Measurements from ENCODE around the gene BTN2A1.
"Not testable (repeated sequence)": the region's sequence is repeated elsewhere in the genome, so short reads cannot be mapped to it uniquely, and the experiment has no call there.

Gene BTN2A1

GRCh38 chr6:26457806-26458688 is at the start of gene BTN2A1:
TSS of gene BTN2A1 (plus strand) at chr6:26457955. CDS start at chr6:26458637, 682 bp downstream.
- DNase-seq (ENCODE audit: low read depth, low spot score), result peak; percentile 96

DNA sequence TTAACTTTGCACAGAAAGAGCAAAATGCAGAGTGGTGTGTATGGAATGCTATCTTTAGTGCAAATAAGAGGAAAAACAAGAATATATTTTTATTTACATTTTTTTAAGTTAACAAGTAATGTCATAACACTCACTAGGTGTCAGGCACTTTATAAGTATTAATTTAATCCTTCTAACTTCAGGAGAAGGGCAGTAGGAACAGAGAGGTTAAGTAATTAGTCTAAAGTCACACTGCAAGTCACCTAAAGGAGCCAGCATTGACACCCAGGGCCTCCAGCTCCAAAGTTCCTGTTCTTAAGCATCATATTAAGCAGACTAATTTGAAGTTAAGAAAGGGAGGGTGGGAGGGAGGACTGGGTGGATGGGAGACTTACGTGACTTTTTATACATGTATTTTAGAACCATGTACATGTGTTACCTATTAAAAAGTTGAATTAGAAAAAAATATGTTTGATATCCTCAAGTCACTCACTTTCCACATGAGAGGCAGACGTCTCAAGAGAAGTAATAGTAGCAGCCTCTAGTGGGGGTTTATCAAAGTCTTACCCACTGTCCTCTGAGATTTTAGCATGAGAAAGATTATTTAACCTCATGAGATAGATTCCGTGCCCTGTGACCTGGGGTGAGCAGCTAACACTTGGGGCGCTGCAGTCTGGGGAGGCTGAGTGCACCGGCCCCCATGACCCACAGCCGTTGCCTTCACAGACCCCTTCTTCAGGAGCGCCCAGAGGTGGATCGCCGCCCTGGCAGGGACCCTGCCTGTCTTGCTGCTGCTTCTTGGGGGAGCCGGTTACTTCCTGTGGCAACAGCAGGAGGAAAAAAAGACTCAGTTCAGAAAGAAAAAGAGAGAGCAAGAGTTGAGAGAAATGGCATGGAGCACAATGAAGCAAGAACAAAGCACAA is 48.7 kb upstream of the BTN2A1 start:
- no peak for DNase-seq (ENCODE audit: low read depth, low spot score)

DNA sequence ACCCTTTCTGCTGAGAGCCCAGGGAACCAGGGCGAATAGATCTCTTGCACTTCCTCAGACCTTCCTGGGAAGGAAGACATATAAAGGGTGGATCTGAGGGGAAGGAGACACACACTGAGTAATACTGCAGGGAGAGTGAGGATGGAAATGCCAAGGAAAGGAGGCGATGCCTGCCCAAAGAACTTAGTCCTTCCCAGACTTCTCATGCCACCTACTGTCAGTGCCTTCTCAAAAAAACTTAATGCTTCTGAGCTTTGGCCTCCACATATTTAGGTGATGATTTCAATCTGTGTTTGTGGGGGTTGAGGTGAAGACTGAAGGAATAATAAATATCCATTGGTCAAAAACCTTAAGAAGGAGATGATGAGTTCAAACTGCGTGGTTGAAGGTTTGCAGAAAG is 46.0 kb upstream of the BTN2A1 start:
- no peak for DNase-seq (ENCODE audit: low read depth, low spot score)

- no peak for DNase-seq (ENCODE audit: low read depth, low spot score)
Measured at GRCh38 chr6:26412228-26412627, 45.5 kb upstream of the BTN2A1 start.

GRCh38 chr6:26412954-26413353 is 44.8 kb upstream of the BTN2A1 start:
- DNase-seq (ENCODE audit: low read depth, low spot score), result no peak

DNA sequence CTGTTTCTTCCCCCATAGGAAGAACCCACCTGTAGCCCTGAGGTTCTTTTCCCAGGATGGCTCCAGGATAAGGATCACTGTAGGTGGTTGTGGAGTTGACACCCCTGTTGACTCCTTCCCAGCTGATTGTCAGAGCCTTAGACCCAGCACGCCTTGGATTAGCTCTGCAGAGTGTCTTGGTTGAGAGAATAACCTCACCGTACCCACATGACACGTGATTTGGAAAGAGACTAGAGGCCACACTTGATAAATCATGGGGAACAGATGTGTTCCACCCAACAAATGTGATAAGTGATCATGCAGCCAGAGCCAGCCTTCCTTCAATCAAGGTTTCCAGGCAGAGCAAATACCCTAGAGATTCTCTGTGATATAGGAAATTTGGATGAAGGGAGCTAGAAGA is 43.5 kb upstream of the BTN2A1 start:
- no peak for DNase-seq (ENCODE audit: low read depth, low spot score)

DNA sequence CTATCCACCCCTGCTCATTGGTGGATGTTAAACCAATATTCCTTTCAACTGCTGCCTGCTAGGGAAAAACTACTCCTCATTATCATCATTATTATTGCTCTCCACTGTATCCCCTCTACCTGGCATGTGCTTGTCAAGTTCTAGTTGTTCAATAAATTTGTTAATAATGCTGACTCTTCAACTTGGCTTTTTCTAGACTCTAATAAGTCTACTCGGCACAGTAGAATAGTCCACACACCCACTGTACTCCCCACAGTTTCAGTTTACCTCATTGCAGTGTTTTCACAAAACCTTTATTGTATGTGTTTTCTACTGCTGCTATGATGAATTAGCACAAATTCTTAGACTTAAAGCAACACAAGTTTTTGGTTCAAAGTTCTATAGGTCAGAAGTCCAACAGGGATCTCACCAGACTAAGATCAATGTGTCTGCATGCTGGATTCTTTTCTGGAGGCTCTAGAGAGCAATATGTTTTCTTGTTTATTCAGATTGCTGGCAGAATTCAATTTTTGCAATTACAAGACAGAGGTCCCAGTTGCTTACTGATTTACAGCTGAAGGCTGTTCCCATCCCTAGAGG is 42.6 kb upstream of the BTN2A1 start:
- no peak for DNase-seq (ENCODE audit: low read depth, low spot score)

- DNase-seq (ENCODE audit: low read depth, low spot score), result no peak
Measured at GRCh38 chr6:26415791-26416190, 42.0 kb upstream of the BTN2A1 start.

DNA sequence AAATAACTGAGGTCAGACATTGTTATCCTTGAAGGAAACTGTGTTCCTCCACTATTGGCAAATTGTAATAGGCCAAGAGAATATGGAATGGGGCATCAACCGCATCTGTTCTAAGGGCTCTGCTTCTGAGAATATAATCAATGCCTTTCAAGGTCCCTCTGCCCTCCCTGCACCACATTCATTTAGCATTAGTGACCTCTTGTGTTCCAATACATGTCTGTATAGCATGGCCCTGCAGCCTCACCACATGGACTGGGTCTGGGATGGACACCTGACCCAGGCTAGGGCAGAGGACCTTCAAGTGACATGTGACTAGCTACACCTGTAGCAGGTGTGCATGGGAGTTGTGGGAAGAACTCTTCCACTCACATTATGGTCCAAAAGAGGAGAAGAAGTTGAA is 41.5 kb upstream of the BTN2A1 start:
- no peak for DNase-seq (ENCODE audit: low read depth, low spot score)

GRCh38 chr6:26418077-26418476 is 39.7 kb upstream of the BTN2A1 start:
- DNase-seq (ENCODE audit: low read depth, low spot score), result not testable (repeated sequence)

DNA sequence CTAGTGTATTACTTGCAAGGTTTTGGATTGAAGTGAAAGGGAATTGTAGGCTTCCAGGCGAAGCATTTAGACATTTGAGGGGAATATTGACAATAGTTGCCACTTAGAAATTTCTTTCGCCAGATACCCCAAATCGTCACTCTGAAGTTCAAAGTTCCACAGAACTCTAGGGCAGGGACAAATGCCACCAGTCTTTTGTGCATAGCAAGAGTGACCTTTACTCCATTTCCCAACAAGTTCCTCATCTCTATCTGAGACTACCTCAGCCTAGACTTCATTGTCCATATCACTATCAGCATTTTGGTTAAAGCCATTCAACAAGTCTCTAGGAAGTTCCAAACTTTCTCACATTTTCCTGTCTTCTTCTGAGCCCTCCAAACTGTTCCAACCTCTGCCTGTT is 39.0 kb upstream of the BTN2A1 start:
- DNase-seq (ENCODE audit: low read depth, low spot score), result not testable (repeated sequence)

DNA sequence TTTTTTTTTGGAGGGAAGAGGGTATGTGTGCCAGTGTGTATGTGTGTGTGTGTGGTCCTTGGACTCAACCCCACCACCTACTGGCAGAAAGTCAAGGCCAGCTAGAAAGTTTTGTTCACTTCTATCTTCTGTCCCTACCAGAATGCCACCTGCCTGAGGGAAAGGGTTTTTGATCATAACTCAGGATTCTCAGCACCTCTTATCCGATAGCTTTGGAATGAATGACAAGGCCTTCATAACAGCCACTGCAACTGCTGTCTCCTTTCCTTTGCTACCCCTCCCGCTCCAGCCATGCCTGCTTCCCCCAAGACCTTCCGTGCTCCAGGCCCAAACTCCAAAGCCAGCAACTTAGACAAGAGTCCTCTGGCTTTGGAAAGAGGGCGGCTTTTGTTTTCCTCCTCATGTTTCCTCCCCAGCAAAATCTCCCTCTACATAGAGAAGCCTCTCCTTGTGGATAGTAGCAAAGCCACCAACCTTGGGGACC is 37.0 kb upstream of the BTN2A1 start:
- peak; percentile 58 for DNase-seq (ENCODE audit: low read depth, low spot score)

DNA sequence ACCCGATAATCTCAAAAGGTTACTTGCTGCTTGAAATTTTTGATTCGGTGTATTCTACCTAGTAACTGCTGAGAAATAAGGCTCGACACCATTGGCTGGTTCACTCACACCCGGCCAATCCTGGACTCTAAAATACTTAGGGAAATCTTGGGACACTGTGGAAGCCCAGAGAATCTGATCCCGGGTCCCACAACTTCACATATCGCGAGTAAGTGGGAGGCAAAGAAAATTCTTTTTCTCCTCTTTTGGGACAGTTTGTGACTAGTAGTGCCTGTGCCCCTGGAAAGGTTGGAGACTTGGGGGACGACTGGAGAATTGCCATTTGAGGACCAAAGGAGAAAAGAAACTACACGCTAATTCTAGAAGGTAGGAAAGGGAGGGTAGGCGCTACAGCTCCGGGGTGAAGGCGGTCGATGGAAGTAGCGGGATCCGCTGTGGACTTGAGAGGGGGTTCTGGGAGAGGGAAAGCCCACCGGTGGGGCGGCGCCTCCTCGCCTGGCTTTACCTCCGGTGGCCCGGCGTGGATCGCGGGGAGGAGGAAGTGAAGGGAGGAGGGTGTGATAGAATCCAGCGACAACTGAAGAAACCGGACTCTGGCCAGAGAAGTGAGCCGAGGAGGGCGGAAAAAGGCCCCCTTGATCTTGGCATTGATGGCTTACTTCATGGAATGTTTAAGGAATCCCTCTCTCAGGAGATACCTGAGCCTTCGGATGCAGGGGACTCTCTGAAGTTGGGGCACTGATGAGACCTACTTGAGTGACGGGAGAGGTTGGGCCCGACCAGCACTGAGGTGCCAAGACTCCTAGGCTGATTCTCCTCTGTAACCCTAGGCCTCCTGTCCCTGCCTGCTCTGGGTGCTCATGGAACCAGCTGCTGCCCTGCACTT is 36.3 kb upstream of the BTN2A1 start:
- DNase-seq (ENCODE audit: low read depth, low spot score), result peak; percentile 95

GRCh38 chr6:26422329-26422728 is 35.4 kb upstream of the BTN2A1 start:
- DNase-seq (ENCODE audit: low read depth, low spot score), result no peak

DNA sequence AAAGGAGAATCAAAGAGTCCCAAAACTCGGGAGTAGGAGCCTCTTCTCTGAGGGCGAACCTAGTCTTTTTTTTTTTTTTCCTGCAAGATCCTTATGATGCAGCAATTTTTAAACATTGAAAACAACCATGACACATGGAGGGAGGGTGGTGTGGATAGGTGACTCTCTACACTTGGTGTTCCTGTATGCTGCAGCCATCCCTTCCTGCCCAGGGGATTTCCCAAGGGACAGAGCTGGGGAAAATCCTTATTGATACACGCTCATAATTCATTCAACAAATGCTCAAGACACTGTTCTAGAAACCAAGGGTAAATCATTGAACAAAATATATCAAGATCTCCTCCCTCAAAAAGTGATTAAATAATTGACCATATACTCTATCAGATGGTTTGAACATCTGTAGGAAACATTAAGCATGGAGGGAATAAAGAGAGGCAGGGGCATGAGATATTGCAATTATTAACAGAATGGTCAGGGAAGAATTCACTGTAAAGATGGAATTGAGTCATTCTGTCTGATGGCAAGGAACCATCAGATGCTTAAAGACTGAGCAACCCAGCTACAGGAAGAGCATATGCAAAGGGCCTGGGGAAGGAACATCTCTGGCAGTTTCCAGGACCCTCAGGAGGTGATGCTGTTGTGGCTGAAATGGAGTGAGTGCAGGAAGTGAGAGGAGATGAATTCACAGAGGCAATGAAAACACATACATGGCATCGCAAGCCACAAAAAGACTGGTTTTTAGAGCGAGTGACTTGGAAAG is 30.9 kb upstream of the BTN2A1 start:
- no peak for DNase-seq (ENCODE audit: low read depth, low spot score)

DNA sequence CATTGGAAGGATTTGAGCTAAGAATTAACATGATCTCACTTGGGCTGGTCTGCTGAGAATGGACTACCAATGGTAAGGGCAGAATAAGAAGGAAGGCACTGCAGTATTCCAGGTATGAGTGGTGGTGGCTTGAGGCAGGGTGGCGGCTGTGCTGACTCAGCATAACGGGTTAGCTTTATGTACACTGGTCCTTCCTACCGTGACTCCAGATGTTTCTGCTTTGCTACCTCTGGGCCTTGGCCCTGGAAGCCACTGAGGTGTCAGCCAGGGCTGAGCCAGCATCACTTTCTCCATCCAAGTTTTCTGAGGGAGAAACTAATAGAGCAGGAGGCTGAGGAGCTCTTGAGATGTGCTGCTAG is 30.3 kb upstream of the BTN2A1 start:
- no peak for DNase-seq (ENCODE audit: low read depth, low spot score)

DNA sequence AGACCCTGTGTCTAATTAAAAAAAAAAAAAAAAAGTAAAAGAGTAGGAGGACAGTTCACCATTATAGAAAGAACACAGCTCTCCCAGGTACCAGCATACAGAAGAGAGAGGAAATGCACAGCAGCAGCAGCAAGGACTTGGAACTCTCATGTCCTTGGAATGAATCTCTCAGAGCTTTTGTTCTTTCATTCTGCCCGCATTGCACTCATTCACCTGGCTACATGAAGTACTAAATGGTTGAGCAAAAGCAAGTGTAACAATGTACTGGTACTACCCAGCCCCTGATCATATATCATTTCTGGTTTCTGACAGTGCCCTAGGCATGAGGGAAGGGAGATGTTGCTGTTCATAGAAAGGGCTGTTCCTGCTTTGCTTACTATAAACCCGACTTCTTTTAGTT is 29.5 kb upstream of the BTN2A1 start:
- DNase-seq (ENCODE audit: low read depth, low spot score), result no peak

DNA sequence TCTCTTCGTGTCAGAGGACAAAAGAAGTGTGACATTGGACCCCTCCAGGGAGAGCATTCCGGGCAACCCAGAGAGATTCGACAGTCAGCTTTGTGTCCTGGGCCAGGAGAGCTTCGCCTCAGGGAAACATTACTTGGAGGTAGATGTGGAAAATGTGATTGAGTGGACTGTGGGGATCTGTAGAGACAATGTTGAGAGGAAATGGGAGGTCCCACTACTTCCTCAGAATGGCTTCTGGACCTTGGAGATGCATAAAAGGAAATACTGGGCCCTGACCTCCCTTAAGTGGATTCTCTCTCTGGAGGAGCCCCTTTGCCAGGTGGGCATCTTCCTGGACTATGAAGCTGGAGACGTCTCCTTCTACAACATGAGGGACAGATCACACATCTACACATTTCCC is 27.0 kb upstream of the BTN2A1 start:
- no peak for DNase-seq (ENCODE audit: low read depth, low spot score)

GRCh38 chr6:26431258-26432172 is 26.2 kb upstream of the BTN2A1 start:
- peak; percentile 5 for DNase-seq (ENCODE audit: low read depth, low spot score)
